GM21526 (cell line): ENCODE results near the gene POU2F1.

Experiments
- ATAC-seq: cut with Tn5 transposase; IDR thresholded peaks from one replicate; pipeline ENCODE4 v1.9.1; 2021; ENCODE audit warnings: moderate library complexity; ENCODE audit not compliant: unreplicated experiment, low FRiP score

The POU2F1 gene

DNA sequence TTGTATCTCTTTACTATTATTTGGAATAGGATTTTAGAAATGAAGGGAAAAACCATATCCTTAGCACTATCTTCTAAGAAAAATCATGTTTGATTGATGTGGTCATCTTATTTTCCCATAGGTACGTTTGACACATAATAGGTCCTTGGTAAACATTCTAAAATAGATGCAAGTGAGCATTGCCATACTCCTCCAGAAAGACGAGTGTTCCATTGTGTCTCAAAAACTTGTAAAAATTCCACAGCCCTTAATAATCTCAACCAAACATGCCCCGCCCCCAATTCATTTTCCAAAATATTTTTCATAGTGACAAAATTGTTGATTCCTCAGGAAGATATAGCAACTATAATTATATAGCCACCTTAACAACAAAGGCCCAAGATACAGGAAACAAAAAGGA, 184.2 kb downstream of the POU2F1 start:
- ATAC-seq, result no peak

DNA sequence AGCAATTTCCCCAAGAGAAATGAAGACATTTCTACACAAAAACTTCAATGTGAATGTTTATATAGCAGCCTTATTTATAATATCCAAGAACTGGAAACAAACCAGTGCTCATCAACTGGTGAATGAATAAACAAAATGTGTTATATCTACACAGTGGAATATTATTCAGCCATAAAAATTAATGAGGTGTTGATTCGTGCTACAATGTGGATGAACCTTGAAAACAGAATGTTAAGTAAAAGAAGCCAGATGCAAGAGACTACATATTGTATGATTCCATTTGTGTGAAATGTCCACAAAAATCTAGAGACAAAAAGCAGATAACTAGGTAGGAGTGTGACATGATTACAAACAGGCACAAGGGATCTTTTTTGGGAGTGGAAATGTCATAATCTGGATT, 187.7 kb downstream of the POU2F1 start:
- ATAC-seq, result no peak

DNA sequence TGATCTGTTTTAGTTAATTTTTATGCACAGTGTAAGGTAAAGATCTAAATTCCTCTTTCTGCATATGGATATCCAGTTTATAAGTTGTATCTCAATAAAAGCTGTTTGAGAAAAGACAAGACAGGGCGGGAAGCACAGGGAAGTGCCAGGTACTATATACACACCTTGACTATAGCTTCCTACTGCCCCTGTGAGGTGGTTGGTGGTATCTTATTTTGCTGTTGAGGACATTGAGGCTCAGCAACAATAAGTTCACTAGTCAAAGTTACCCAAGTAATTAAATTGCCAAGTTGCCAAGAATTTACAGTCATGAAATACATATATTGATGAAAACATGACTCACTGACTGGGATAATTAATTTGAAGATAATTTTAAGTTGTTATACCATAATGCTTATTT, 188.5 kb downstream of the POU2F1 start:
- ATAC-seq, result no peak

DNA sequence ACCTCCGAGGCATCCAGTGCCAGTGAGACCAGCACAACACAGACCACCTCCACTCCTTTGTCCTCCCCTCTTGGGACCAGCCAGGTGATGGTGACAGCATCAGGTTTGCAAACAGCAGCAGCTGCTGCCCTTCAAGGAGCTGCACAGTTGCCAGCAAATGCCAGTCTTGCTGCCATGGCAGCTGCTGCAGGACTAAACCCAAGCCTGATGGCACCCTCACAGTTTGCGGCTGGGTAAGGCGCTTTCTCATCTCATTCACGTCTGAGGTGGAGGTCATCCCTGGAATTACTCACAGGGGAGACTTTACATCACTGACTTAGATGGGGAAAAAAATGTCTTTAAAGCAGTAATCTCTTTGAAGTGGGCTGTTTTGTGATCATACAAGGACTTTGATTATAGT, 191.4 kb downstream of the POU2F1 start:
- ATAC-seq, result no peak

GRCh38 chr1:167412920-167413319, 192.2 kb downstream of the POU2F1 start:
- no peak for ATAC-seq

GRCh38 chr1:167413328-167413727, 192.6 kb downstream of the POU2F1 start:
- no peak for ATAC-seq

- ATAC-seq, result no peak
Observed at GRCh38 chr1:167416506-167416905, 195.8 kb downstream of the POU2F1 start.

GRCh38 chr1:167418391-167418790, 197.7 kb downstream of the POU2F1 start:
- ATAC-seq, result no peak

DNA sequence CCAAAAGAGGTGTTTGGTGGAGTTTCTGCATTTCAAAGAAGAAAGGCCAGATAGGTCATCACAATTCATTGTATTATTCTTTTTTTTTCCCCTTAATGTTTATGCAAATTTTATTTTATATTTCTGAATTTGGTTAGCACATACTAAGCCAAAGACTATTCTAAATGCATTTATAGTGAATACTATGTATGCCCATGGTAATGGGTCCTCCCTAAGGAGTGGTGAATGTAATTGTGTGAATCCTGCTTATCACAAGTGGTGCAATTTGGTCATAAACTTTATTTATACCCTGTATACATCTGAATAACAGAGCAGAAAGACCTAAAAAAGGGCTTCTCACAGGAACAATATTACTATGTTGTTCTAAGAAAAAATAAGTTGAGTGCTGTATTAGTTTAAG, 198.6 kb downstream of the POU2F1 start:
- no peak for ATAC-seq

- ATAC-seq, result no peak
Observed at GRCh38 chr1:167420510-167420909, 199.8 kb downstream of the POU2F1 start.

DNA sequence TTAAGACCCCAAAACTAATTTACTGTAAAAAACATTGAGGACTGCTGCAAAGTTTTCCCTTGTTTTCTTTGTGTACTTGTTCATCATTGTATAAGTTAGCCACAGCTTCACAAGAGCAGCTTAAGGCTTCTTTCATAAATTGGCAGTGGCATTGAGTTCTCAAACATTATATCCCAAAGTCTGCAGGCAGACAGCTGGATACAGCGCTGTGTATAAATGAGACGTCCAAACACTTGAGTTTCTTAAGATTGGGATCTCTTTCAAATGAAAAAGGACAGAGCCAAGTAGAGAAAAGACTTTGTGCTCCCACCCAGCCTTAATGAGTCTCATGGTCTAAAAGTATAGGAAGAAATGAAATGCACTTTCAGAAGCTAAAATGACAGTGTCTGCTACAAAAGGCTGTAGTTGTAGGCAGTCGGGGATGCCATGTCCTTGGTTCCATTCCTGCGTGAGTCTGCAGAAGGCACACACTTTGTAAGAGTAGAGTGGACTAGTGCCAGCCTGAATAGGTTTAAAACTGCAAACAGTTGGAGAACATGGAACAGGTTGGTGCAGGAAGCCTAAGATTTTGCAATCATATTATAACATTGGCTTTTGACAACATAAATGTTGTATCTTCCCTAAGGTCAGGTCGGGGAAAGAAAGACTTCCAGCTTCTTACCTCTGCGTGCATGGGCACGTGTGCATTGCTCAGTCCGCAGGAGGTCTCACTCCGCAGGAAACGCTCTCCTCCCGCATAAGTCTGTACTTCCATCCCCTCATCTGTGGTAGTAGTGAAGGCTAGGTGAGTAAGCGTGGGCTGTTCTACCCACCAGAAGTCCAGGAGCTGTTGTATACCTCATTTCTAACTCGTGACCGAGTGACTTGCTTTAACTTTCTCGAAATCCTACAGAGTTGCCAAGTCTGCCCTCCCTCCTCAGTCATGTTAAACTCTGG, 203.3 kb downstream of the POU2F1 start:
- no peak for ATAC-seq

- no peak for ATAC-seq
Observed at GRCh38 chr1:167425482-167425881, 204.8 kb downstream of the POU2F1 start.

- ATAC-seq, result no peak
Observed at GRCh38 chr1:167426716-167427115, 206.0 kb downstream of the POU2F1 start.

- no peak for ATAC-seq
Observed at GRCh38 chr1:167427848-167428247, 207.2 kb downstream of the POU2F1 start.

GRCh38 chr1:167428395-167428794, 207.7 kb downstream of the POU2F1 start:
- no peak for ATAC-seq

DNA sequence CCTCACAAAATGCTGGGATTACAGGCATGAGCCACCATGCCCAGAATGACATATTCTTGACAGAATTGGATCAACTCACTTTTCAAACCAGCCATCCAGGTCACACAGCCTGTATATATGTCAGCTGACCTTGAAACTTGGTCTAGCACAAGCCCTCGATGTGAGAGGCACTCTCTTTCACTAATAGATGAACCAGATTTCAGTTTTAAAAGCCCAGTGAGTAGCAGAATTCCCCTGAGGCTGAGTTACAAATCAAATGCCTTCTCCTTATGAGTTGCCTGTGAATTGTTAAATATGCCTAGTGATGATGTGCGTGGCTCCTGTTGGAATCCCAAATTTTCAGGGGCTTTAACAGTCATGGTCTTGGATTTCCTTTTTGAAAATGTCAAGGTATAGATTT, 208.9 kb downstream of the POU2F1 start:
- ATAC-seq, result peak; percentile 33

DNA sequence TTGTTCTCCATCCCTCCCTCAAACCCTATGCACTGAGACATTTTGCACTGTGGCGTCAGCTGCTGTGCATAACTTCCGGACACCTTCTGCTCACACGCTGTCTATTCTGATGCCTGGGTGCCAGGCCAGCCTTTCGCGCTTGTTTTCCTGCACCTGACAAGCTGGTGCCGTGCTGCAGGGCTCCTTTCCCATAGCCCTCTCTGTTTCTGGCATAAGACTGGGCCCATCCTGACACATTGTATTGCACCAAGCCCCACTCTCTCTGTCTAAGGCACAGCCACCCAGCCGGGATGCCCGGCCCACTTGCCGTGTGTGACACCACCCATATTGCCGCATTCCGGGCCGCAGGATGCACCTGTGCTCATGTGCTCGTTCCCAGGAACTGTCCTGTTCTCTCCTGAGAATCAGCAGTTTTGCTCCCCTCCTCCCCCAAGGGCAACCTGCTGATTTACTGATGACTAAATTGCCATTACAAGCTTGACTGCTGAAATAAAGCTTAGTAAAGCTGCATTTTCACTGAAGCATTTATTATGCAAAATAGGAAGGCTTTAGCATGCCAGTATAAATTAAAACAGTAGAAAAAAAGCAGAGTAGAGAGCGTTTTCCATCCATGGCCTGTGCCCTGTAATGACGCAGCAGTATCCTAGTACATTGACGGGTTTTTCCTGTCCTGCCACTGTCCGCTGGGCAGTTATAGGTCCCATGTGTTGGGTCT, 209.6 kb downstream of the POU2F1 start:
- peak; percentile 46 for ATAC-seq

- ATAC-seq, result no peak
Observed at GRCh38 chr1:167430849-167431242, 210.2 kb downstream of the POU2F1 start.

GRCh38 chr1:167431261-167431908, 210.7 kb downstream of the POU2F1 start:
- no peak for ATAC-seq

GRCh38 chr1:167431909-167432650, 211.4 kb downstream of the POU2F1 start:
- no peak for ATAC-seq

DNA sequence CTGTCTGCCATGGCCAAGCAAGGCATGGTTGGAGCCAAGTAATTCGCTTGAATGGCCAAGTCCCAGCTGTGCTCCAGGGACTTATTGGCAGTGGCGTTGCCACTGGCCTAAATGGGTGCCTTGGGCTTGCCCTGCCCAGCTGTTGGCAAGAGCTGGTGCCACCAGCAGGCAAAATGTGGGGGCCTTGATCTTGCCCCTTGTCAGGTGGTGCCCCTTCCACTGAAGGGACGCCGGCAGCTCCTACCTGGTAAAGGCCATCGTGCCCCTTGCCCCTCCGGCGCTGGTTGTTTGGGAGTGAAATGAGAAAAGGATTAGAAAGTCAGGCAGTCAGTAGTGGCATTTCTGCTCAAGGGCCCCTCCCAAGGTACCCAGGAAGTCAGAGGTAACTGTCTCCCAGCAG, 212.1 kb downstream of the POU2F1 start:
- no peak for ATAC-seq
